HCT116 (cell line): ENCODE measurements around the gene SETD1B.

ENCODE experiments used
- CEBPB ChIP-seq: IDR thresholded peaks from 2 replicates; pipeline ENCODE4 v1.6.1; 2012; ENCODE audit warnings: low read depth
- ELF1 ChIP-seq: IDR thresholded peaks from 2 replicates; pipeline ENCODE4 v1.6.1; 2012; ENCODE audit warnings: low read depth, borderline replicate concordance
- EZH2 ChIP-seq: fragments of 200-600 bp; sonication (generic); IDR thresholded peaks from 2 replicates; pipeline ENCODE4 v1.6.1; 2017; ENCODE audit warnings: antibody characterized with exemption, mixed run types
- EZH2phosphoT487 ChIP-seq: fragments of 200-600 bp; IDR thresholded peaks from 2 replicates; pipeline ENCODE4 v1.6.1; 2018; ENCODE audit warnings: antibody characterized with exemption, borderline replicate concordance
- FOSL1 ChIP-seq: IDR thresholded peaks from 2 replicates; pipeline ENCODE4 v1.6.1; 2012; ENCODE audit warnings: low read depth
- JUND ChIP-seq: IDR thresholded peaks from 2 replicates; pipeline ENCODE4 v1.6.1; 2012
- POLR2A ChIP-seq: IDR thresholded peaks from 2 replicates; pipeline ENCODE4 v1.7.0; 2011; ENCODE audit warnings: borderline replicate concordance; ENCODE audit not compliant: insufficient read depth, insufficient read length; ENCODE audit errors: extremely low read depth
- POLR2AphosphoS5 ChIP-seq: IDR thresholded peaks from 2 replicates; pipeline ENCODE4 v1.6.1; 2011; ENCODE audit warnings: mild to moderate bottlenecking, low read depth, low read length, moderate library complexity
- SRF ChIP-seq: IDR thresholded peaks from 2 replicates; pipeline ENCODE4 v1.6.1; 2012; ENCODE audit warnings: low read depth
- YY1 ChIP-seq: IDR thresholded peaks from 2 replicates; pipeline ENCODE4 v1.6.1; 2011; ENCODE audit warnings: low read length, low read depth, moderate library complexity, mild to moderate bottlenecking; ENCODE audit not compliant: insufficient replicate concordance; ENCODE audit errors: extremely low read depth
- TF ChIP-seq, protein P1 (sequence below), 3 experiments: fragments of 200-600 bp in 1 of 3; sonication (generic) in 1 of 3; IDR thresholded peaks in 2 of 3; conservative IDR thresholded peaks in 1 of 3; 2 replicates each; pipeline ENCODE4 v1.5.1; 2012 to 2017; ENCODE audit warnings: low read depth in 2 of 3, low read length in 2 of 3, antibody characterized with exemption in 1 of 3, borderline replicate concordance in 1 of 3, control low read depth in 1 of 3, mild to moderate bottlenecking in 1 of 3, mixed read lengths in 1 of 3, mixed run types in 1 of 3, moderate library complexity in 1 of 3; ENCODE audit not compliant: insufficient read depth in 1 of 3
- TF ChIP-seq, protein P2 (sequence below): IDR thresholded peaks from 2 replicates; pipeline ENCODE4 v1.6.1; 2011; ENCODE audit warnings: mild to moderate bottlenecking, low read length, moderate library complexity; ENCODE audit not compliant: insufficient replicate concordance; ENCODE audit errors: extremely low read depth
- TF ChIP-seq, protein P3 (sequence below): IDR thresholded peaks from 2 replicates; pipeline ENCODE4 v1.6.1; 2012

DNA sequence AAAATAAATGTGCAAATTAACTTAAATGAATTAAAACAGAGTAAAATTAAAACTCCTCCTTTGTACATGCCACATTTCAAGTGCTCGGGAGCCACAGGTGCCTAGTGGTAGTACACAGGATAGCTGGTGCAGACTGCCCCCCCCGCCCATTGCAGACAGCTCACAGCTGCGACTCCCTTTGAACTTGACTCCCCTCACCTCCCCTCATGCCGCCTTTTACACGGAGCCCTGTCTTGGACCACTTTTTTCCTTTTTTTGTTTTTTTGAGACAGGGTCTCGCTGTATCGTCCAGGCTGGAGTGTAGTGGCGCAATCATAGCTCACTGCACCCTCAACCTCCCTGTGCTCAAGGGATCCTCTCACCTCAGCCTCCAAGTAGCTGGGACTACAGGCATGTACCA, 11.5 kb downstream of the SETD1B start:
- TF ChIP-seq, protein P1, sequence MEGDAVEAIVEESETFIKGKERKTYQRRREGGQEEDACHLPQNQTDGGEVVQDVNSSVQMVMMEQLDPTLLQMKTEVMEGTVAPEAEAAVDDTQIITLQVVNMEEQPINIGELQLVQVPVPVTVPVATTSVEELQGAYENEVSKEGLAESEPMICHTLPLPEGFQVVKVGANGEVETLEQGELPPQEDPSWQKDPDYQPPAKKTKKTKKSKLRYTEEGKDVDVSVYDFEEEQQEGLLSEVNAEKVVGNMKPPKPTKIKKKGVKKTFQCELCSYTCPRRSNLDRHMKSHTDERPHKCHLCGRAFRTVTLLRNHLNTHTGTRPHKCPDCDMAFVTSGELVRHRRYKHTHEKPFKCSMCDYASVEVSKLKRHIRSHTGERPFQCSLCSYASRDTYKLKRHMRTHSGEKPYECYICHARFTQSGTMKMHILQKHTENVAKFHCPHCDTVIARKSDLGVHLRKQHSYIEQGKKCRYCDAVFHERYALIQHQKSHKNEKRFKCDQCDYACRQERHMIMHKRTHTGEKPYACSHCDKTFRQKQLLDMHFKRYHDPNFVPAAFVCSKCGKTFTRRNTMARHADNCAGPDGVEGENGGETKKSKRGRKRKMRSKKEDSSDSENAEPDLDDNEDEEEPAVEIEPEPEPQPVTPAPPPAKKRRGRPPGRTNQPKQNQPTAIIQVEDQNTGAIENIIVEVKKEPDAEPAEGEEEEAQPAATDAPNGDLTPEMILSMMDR (IDR thresholded peaks at IDR 0.05 in 2 of 3, conservative IDR thresholded peaks at IDR 0.05 in 1 of 3; ENCODE audit: borderline replicate concordance in 1 of 3, insufficient read depth in 1 of 3, low read depth in 2 of 3, low read length in 2 of 3) = no peak
- TF ChIP-seq POLR2AphosphoS5 = no peak
- TF ChIP-seq POLR2A = no peak
- no peak for TF ChIP-seq EZH2phosphoT487
- no peak for TF ChIP-seq CEBPB
- no peak for TF ChIP-seq JUND
- no peak for TF ChIP-seq ELF1
- TF ChIP-seq, protein P2, sequence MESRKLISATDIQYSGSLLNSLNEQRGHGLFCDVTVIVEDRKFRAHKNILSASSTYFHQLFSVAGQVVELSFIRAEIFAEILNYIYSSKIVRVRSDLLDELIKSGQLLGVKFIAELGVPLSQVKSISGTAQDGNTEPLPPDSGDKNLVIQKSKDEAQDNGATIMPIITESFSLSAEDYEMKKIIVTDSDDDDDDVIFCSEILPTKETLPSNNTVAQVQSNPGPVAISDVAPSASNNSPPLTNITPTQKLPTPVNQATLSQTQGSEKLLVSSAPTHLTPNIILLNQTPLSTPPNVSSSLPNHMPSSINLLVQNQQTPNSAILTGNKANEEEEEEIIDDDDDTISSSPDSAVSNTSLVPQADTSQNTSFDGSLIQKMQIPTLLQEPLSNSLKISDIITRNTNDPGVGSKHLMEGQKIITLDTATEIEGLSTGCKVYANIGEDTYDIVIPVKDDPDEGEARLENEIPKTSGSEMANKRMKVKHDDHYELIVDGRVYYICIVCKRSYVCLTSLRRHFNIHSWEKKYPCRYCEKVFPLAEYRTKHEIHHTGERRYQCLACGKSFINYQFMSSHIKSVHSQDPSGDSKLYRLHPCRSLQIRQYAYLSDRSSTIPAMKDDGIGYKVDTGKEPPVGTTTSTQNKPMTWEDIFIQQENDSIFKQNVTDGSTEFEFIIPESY = no peak
- no peak for TF ChIP-seq SRF
- TF ChIP-seq, protein P3, sequence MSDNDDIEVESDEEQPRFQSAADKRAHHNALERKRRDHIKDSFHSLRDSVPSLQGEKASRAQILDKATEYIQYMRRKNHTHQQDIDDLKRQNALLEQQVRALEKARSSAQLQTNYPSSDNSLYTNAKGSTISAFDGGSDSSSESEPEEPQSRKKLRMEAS = no peak
- no peak for TF ChIP-seq YY1
- no peak for TF ChIP-seq FOSL1
- no peak for TF ChIP-seq EZH2
